GM21723 (cell line): ENCODE results near the gene PUM1.
"Not testable (repeated sequence)": the region's sequence is repeated elsewhere in the genome, so short reads cannot be mapped to it uniquely, and the experiment has no call there.

Experiments
- ATAC-seq: cut with Tn5 transposase; IDR thresholded peaks from one replicate; pipeline ENCODE4 v1.9.1; 2021; ENCODE audit warnings: mild to moderate bottlenecking, moderate library complexity; ENCODE audit not compliant: unreplicated experiment

The PUM1 gene

DNA sequence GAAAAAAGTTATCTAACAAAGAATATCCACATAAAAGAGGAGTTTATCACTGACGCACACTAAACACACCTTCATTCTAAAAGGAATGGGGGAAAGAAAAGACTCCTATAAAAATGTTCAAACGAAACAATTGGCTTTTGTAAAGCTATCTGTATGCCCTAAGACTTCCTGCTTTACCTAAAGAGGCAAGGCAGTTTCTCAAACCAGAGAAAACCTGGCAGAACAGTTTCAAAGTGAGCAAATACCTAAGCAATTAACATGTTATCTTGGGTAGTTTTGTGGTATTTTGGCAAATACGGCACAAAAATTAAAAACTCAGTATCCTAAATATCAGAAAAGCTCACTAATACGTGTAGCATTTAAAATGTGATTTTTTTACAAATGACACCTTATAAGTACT, 1.9 kb downstream of the PUM1 start:
- ATAC-seq, result no peak

DNA sequence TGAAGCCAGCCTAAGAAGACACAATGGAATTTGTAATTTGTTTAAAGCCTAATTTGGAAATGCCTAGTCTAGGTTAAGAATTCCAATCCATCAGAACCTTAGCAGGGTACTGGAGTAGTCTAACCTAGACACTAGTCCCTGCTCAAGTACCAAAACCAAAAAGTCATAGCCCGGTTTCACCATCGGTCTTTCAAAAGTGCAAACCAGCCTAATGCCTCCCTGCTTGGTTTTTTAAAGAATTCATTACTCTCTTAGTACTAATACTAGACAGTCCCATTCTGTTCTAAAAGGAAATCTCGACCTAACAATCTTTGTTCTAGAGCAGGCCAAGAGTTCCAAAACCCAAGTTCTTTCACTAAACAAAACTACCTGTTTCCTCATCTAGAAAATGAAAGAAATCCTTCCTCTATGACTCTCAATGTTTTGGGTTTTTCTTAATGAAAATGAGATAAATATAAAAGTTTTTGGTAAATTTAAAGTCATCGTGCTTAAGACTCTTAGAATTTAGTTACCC, 2.6 kb downstream of the PUM1 start:
- ATAC-seq, result no peak

DNA sequence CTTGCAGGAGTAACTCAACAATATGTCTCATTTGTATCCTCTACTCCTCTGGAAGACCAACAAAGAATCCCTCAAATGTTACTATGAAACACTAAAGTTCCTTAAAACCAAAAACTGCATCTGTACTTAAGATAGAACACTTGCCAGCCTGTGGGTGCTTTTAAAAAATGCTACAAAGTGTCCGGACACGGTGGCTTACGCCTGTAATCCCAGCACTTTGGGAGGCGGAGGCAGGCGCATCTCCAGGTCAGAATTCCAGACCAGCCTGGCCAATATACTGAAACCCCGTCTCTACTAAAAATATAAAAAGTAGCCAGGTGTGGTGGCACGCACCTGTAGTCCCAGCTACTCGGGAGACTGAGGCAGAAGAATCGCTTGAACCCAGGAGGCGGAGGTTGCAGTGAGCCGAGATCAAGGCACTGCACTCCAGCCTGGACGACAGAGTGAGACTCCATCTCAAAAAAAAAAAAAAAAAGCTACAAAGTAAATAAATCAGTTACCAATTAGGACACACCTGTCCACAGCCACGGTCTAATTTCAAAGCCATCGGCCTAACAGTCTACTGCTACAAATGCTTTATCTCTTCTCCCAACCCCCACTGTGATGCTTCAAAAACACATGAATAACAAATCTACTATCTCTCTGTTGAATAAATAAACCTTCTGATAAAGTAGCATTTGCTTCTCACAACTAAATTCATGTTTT, 3.2 kb downstream of the PUM1 start:
- ATAC-seq, result not testable (repeated sequence)

DNA sequence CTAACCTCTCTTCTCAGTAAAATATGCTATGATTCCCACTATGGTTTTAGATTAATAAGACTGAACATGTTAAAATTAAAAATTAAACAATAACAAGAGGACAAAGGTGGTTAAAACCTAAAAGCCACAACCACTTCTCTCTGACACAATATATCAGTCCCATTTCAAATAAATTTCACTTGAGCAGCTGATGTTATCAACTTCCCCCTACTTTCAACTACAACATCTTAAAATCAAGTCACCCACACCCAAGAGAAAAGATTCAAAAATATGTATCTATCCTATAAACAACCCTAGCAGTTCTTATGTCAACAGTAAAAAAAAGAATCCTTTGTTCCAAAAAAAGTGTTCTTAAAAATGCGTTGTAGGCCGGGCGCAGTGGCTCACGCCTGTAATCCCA, 7.5 kb downstream of the PUM1 start:
- no peak for ATAC-seq

DNA sequence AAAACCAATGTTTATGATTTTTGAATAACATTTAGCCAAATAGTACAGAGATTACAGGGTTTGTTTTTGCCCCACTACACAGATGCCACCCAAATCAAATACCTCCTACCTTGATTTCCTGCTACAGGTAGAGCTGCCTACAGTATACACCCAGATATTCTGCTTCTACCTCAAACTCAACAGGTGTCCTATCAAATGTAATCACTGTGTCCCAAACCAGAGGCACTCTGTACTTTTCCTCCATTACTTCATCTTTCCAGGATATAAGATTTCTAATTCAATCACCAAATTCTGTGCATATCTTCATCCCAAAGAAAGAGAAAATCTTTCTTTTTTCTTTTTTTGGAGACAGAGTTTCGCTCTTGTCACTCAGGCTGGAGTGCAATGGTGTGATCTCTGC, 9.6 kb downstream of the PUM1 start:
- no peak for ATAC-seq

DNA sequence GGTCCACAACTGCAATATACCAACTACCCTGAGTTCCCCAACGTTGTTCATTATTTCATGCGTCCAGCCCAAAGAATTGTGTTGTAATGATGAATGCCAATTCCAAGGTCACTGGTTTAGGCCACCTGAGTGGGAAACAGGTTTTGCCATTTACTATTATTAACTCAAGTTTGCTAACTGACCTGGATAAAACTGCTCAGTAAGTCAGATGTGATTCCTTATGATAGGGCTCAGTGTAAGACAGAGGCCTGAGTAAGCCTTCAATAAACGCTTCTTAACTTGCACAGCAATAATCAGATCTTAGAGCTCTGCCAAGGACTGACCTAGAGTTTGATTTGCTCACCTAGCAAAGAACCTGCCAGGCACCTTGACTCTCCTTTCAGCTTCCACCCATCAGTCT, 10.0 kb downstream of the PUM1 start:
- ATAC-seq, result no peak

DNA sequence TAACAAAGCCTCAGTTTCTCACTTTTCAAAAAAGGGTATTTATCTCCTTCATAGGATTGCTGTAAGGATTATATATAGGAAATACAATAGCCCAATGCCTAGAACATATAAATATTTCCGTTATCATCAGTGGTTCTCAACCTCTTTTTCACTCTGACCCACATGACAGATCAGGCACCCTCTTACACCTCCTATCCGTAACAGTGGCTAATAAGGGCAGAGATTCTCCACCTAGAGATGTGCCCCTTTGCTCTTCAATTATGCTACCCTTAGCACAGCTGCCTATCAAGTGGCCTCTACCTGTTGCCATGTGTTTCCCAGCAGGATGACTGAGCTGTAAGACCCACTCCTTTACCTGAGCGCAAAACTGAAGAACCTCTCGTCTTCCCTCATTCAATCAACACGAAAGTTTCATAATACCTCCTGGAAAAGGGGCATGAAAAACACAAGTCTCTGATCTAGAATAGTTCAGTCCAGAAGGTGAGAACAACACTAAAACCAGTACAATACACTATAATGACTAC, 10.5 kb downstream of the PUM1 start:
- ATAC-seq, result no peak

DNA sequence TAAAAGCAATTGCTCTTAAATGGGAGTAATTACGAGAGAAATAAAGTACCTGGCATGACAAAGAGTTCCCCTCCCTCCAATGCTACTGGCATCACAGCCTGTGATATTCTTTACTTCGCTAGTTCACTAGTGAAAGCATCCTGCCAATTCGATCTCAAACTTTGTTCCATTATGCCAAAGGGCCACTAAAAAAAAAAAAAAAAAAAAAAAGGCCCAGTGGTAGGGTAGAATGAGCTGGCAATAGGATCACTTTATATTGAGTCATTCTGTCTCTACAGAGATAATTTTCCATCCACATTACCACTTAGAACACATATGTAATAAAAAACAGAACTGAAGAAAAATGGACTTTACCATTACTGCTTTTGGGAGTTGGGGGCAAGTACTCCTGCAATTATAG, 11.2 kb downstream of the PUM1 start:
- ATAC-seq, result no peak

DNA sequence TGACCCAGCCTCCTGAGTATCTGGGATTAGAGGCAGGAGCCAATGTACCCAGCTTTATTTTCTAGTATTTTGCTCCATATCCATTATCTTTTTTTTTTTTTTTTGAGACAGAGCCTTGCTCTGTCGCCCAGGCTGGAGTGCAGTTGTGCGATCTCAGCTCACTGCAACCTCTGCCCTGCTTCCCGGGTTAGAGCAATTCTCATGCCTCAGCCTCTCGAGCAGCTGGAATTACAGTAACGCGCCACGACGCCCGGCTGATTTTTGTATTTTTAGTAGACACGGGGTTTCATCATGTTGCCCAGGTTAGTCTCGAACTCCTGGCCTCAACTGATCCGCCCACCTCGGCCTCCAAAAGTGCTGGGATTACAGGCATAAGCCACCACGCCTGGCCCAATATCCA, 12.9 kb downstream of the PUM1 start:
- ATAC-seq, result not testable (repeated sequence)

DNA sequence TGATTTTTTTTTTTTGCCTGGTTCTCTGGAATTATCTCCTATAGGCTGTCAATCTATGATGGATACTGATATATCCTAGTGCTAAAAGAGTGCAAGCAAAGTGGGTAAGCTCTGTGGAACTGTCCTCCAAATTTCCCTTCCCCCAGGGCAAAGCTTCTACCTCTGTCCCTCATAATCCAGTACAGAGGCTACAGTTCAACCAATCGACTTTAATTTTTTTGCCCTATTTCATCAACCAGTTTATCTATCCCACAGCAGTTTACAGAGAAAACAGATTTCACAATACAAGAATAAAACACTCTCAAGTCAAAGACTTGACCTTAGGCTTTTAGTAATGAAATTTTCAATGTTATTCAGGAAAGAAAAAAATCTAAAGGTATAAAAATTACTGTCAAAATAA, 13.9 kb downstream of the PUM1 start:
- no peak for ATAC-seq

DNA sequence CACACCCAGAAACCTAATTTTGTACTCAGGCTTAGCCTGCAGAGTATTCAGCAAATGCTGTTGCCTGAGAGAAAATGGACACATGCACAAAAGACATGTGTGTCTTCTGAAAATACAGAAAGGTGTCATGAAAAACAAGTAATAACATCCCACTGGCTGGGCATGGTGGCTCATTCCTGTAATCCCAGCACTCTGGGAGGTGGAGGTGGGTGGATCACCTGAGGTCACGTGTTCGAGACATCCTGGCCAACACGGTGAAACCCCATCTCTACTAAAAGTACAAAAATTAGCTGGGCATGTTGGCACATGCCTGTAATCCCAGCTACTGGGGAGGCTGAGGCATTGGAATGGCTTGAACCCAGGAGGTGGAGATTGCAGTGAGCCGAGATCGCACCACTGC, 18.0 kb downstream of the PUM1 start:
- not testable (repeated sequence) for ATAC-seq

DNA sequence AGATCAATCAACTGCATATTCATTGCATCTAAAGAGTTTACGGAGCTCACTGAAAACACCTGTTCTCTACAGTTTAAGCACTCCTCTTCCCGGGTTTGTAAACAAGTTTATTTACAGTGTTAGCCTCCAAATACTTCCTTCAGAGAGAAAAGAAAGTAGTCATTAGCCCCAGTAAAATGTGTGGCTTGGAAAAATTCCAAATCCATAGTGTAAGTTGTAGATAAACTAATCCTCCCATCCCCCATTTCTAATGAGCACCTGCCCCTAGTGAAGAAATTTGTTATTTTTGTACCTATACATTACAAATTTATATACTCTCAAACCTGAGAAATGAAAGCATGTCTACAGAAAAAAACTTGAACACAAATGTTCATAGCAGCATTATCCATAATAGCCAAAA, 21.9 kb downstream of the PUM1 start:
- ATAC-seq, result no peak

DNA sequence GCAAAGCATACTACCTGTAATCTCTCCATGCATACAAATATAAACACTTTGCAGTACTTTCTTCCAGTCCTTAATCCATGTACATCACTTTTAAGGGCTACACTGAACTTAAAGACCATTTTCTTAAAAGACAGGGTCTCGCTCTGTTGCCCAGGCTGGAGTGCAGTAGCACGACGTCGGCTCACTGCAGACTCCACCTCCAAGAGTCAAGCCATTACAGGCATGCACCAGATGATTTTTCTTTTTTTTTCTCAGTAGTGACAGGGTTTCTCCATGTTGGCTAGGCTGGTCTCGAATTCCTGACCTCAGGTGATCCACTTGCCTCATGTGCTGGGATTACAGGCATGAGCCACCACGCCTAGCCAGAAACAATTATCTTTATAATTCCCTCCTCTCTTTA, 22.9 kb downstream of the PUM1 start:
- ATAC-seq, result no peak

DNA sequence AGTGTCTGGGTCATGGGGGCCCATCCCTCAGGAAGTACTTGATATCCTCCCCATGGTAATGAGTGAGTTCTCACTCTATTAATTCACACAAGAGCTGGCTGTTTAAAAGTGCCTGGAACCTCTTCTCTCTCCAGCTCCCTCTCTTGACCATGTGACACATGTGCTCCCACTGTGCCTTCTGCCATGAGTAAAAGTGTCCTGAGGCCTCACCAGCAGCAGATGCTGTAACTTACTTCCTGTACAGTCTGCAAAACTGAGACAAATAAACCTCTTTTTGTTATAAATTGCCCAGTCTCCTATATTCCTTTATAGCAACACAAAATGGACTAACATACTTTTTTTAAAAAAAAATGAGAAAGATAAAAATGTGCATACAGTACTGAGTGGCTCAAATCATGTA, 24.0 kb downstream of the PUM1 start:
- no peak for ATAC-seq

DNA sequence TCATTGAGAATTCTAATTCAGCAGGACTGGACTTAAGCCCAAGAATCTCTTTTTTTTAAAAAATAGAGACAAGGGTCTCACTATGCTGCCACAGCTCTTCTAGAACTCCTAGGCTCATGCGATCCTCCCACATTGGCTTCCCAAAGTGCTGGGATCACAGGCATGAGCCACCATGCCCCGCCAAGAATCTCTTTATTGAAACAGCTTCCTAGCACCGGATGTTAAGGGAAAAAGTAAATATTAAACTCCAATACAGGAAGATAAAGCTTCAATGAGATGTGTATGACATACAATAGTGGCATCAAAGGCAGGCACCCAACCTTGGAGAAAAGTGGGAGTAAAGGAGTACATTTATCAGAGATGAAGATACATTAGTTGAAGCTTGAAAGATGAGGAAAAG, 25.5 kb downstream of the PUM1 start:
- ATAC-seq, result no peak

DNA sequence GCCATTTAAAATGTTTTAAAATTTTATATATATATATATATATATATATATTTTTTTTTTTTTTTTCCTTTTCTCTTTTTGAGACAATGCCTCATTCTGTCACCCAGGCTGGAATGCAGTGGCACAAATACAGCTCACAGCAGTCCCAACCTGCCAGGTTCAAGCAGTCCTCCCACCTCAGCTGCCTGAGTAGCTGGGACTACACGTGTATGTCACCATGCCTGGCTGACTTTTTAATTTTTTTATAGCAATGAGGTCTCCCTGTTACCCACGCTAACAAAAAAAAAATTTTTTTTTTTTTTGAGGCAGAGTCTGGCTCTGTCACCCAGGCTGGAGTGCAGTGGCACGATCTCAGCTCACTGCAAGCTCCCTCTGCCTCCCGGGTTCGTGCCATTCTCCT, 26.6 kb downstream of the PUM1 start:
- ATAC-seq, result not testable (repeated sequence)

DNA sequence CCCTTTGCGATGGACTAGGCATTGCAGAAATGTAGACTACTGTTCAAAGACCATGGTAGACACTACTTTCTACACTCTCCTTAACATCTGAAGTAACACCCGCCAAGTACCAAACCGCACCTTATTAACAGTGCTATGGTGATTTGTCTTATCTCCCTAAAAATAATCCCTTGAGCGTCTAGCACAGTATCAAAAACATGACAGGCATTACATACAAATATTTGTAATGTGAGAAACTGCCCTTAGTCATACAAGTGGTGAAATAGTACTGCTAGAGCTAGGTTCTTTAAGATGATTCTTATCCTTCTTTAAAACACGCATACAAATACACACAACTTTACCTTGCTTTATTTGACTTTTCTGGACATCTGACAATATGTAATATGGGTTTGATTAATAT, 27.2 kb downstream of the PUM1 start:
- no peak for ATAC-seq

DNA sequence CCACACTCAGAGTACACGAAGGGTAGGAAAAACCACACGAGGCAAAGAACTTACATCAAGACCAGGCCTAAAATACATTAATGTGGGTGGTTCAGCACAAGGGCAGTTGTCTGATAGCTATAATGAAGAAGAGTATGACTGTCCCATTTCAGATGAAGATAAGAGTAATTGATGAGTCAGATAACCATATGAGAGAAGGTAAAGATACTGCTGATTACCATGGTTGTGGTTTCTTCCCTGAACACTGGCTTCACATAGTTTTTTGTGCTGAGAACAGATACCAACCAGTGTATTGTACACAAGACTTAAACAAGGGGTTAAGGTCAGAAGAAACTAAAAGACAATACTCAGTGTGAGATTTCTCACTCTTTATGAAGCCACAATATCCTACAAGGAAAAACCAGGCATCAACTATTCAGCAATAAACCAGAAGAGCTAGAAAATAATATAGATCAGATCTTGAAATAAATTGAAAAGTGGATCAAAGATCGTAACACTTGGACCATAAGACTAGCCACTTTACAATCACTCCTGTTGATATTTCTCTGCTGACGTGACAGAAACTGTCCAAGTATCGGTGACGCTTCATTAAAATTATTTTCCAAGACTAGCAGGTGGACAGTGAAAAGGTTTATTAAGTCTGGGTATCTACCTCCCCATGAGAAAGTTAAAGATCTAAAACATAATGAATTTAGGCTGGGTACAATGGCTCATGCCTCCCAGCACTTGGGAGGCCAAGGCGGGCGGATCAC, 28.6 kb downstream of the PUM1 start:
- ATAC-seq, result no peak

DNA sequence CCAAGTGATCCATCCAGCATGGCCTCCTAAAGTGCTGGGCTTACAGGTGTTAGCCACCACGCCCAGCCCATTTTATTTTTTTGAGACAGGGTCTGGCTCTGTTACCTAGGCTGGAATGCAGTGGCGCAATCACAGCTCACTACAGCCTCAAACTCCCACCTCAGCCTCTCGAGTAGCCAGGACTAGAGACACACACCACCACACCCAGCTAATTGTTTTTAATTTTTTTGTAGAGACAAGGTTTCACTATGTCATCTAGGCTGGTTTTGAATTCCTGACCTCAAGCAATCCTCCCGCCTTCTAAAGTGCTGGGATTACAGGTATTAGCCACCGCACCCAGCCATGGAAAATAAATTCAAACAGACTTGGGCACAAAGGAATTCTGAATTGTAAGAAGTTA, 31.9 kb downstream of the PUM1 start:
- no peak for ATAC-seq

DNA sequence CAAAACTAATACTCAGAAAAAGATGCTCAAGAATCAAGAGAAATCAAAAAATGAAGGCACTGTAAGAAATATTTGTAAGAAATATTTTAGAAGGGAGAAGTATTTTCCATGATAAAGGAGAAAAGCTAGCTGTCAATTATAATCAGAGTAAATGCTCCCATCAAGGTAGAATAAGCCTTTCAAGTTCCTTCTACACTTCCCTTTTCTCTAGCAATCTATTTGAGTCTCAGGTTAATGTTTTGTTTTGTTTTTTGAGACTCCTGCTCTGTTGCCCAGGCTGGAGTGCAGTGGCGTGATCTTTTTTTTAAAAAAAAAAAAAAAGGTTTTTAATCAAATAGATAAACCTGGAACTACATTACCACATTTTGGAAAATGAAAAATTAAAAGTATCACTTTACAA, 33.3 kb downstream of the PUM1 start:
- ATAC-seq, result no peak

DNA sequence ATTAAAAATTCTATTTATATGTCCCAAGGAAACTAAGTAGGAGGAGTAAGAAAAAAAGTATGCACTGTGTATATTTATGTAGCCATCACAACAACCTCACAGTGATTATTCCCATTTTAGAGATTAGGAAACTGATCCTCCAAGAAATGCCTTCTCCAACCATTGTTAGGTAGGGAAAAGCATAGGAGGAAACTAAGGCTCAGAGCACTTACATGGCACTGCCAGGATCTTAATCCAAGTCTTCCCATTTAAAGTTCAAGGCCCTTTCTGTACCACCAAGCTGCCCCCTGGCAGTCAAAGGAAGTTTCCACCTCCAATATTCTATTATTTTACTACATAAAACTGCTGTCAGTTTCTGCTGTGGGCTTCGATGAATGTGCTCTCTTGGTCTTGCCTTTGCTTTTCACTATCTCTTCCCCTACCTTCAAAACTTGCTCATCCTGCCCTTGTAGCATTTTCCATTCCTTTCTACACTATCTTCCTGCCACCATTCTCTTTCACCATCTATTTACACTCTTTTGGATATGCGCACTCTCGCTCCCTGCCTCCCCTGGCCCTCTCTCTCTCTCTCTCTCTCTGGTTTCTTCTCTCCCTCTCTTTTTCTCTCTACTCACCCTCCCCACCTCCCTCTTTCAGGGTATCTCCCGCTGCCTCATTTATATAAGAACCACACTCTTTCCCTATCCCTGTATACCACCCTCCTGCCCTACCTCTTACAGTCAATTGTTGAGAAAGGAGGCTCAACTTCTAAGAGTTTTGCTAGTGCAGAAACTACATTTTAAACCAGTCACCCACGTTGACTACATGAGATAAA, 34.0 kb downstream of the PUM1 start:
- no peak for ATAC-seq
